ENCODE measurements around the gene OR5K3. TPM values are rescaled to one million over a fixed set of nuclear protein-coding genes. Genes with fewer than 3 reads are reported as not detected.

OR5K3 gene
- total RNA-seq, 1 experiment from 2014 or later: not detected

DNA sequence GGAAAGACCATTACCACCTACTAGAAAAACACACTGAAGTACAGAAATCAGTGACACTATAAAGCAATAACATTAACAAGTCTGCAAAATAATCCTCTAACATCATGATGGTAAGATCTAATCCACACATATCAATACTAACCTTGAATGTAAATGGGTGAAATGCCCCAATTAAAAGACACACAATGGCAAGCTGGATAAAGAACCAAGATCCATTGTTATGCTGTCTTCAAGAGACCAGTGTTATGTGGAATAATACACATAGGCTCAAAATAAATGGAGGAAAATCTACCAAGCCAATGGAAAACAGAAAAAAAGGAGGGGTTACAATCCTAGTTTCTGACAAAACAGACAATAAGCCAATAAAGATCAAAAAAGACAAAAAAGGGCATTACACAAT is 13.5 kb downstream of the OR5K3 start:
- no peak for DNase-seq (ENCODE audit: low read depth)
- in situ Hi-C loops (cut with HindIII; ENCODE audit: low pct_unique_long_range_greater_than_20kb, low sequenced_read_pairs): no loop called here

- in situ Hi-C loops (cut with HindIII; ENCODE audit: low pct_unique_long_range_greater_than_20kb, low sequenced_read_pairs): no loop called here
- DNase-seq (ENCODE audit: low read depth): no peak
Measured at GRCh38 chr3:98406034-98406433, 15.6 kb downstream of the OR5K3 start.

DNA sequence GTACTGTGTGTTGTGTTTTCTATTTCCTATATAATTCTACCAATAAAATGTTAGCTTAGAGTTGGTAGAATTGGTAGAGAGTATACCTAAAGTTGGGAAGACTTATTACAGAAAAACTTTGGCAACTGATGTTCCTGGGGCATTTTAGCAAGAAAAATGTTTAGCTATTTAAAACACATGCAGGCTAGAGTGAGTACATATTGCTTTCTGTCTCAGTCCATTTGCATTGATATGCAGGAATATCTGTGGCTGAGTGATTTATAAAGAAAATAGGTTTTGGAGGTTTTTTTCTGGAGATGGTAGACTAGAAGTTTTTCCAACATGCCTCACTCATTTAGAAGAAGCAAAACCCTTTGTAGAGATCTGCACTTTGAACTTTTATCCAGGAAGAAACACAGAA is 42.1 kb downstream of the OR5K3 start:
- DNase-seq (ENCODE audit: low read depth): no peak
- in situ Hi-C loops (cut with HindIII; ENCODE audit: low pct_unique_long_range_greater_than_20kb, low sequenced_read_pairs): no loop called here

DNA sequence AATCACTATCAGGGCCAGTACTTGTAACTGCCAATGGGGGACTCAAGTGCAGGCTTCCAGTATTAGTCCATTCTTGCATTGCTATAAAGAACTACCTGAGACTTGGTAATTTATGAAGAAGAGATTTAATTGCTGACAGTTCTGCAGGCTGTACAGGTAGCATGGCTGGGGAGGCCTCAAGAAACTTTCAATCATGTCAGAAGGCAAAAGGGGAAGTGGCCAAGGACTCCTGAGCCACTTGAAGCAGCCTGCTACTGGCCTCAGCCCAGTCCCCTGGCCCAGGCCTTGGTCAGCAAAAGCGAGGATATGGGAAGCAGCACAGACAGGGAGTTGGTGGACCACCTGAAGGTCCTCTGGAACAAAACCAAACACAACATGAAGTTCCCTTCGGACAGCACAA is 43.3 kb downstream of the OR5K3 start:
- in situ Hi-C loops (cut with HindIII; ENCODE audit: low pct_unique_long_range_greater_than_20kb, low sequenced_read_pairs): no loop called here
- no peak for DNase-seq (ENCODE audit: low read depth)

DNA sequence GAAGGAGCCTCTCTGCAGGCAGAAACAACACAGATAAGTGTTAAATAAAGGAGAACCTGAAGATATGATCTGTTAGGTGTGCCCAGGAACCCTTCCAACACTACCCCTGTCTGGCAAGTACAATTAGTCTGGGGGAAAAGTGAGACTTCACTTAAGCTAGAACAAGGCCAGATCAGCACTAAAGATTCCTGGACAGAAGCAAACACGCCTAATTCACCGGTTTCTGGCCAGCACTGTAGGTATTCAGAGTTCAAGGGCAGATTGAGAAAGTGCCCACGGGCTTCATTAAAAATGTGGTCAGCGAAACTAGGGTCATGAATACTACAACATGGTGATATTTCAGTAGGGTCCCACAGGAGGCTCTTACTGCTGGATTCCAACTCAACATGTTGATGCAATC is 43.9 kb downstream of the OR5K3 start:
- in situ Hi-C loops (cut with HindIII; ENCODE audit: low pct_unique_long_range_greater_than_20kb, low sequenced_read_pairs): no loop called here

DNA sequence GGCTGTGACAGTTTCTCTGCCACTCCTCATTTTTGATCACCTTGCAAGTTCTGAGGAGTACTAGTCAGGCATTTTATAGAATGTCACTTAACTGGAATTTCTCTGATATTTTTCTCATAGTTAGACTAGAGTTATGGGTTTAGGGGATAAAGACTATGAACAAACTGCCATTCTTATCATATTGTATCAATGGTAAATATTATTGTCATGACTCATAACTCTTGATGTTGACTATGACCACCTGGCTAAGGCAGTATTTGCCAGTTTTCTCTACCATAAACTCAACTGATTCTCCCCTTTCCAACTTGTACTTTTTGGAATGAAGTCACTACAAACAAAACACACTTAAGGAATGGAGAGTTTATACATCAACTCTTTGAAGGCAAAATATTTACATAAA is 49.8 kb downstream of the OR5K3 start:
- DNase-seq (ENCODE audit: low read depth): no peak
- in situ Hi-C loops (cut with HindIII; ENCODE audit: low pct_unique_long_range_greater_than_20kb, low sequenced_read_pairs): no loop called here

More for the DNA sequence above, 43.9 kb downstream of the OR5K3 start:
- no peak for DNase-seq (ENCODE audit: low read depth)

Other genes with a start within 250 kb of the OR5K3 start
- not detected in 2 replicates for gene OR5H14, start 243.2 kb upstream of the OR5K3 start, total RNA-seq (2014; rRNA removed; shearing (Covaris generic); ENCODE audit: low replicate concordance)
- not detected in 2 replicates for gene OR5H15, start 224.0 kb upstream of the OR5K3 start, total RNA-seq (2014; rRNA removed; shearing (Covaris generic); ENCODE audit: low replicate concordance)
- not detected in 2 replicates for gene OR5H6, start 126.4 kb upstream of the OR5K3 start, total RNA-seq (2014; rRNA removed; shearing (Covaris generic); ENCODE audit: low replicate concordance)
- not detected in 2 replicates for gene OR5H2, start 108.2 kb upstream of the OR5K3 start, total RNA-seq (2014; rRNA removed; shearing (Covaris generic); ENCODE audit: low replicate concordance)
- not detected in 2 replicates for gene OR5K4, start 36.8 kb upstream of the OR5K3 start, total RNA-seq (2014; rRNA removed; shearing (Covaris generic); ENCODE audit: low replicate concordance)
- not detected in 2 replicates for gene OR5K1, start 72.5 kb downstream of the OR5K3 start, total RNA-seq (2014; rRNA removed; shearing (Covaris generic); ENCODE audit: low replicate concordance)
- gene OR5K2, start 107.0 kb downstream of the OR5K3 start, total RNA-seq (2014; rRNA removed; shearing (Covaris generic); ENCODE audit: low replicate concordance): not detected in 2 replicates
- 44.4 and 46.5 TPM in 2 replicates for gene CLDND1, start 132.2 kb downstream of the OR5K3 start, total RNA-seq (2014; rRNA removed; shearing (Covaris generic); ENCODE audit: low replicate concordance)
- gene GPR15, start 141.3 kb downstream of the OR5K3 start, total RNA-seq (2014; rRNA removed; shearing (Covaris generic); ENCODE audit: low replicate concordance): not detected in 2 replicates
- gene CPOX, start 202.9 kb downstream of the OR5K3 start, total RNA-seq (2014; rRNA removed; shearing (Covaris generic); ENCODE audit: low replicate concordance): 15.0 and 17.0 TPM in 2 replicates

All from Caki2 (cell line).